ENCODE results near the gene RTKN2.

DNA sequence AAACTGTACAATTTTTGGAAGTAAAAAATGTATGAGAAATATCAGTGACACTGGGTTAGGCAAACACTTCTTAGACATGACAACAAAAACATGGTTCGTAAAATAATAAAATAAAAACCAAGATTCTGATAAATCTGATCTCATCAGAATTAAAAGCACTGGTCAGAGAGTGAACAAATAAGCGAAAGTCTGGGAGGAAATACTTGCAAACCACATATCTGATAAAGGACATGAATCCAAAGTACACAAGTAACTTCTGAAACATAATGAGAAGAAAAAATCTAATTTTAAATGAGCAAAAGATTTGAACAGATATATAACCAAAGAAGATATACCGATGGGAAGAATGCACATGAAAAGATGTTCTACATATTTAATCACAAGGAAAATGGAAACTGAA lies 91.5 kb downstream of the RTKN2 start:
- TF ChIP-seq, protein P1, sequence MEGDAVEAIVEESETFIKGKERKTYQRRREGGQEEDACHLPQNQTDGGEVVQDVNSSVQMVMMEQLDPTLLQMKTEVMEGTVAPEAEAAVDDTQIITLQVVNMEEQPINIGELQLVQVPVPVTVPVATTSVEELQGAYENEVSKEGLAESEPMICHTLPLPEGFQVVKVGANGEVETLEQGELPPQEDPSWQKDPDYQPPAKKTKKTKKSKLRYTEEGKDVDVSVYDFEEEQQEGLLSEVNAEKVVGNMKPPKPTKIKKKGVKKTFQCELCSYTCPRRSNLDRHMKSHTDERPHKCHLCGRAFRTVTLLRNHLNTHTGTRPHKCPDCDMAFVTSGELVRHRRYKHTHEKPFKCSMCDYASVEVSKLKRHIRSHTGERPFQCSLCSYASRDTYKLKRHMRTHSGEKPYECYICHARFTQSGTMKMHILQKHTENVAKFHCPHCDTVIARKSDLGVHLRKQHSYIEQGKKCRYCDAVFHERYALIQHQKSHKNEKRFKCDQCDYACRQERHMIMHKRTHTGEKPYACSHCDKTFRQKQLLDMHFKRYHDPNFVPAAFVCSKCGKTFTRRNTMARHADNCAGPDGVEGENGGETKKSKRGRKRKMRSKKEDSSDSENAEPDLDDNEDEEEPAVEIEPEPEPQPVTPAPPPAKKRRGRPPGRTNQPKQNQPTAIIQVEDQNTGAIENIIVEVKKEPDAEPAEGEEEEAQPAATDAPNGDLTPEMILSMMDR (IDR thresholded peaks at IDR 0.05; ENCODE audit: insufficient read depth, low read length, poor library complexity, severe bottlenecking): no peak
- TF ChIP-seq EZH2phosphoT487 (conservative IDR thresholded peaks at IDR 0.05; ENCODE audit: low read length): no peak

Measured in SU-DHL-6 (cell line).